Stomach (tissue), 4 donors: ENCODE results near the gene ATP2A3.

ENCODE experiments used
- EP300 ChIP-seq: sonication (generic); formaldehyde crosslinking; IDR thresholded peaks from one replicate; pipeline ENCODE4 v1.6.1; 2017; ENCODE audit warnings: antibody characterized with exemption
- POLR2A ChIP-seq, 4 donors: fragments of 450-650 bp; IDR thresholded peaks; one replicate each; pipeline ENCODE4 v1.6.1; 2016; ENCODE audit warnings: antibody characterized with exemption in 4 of 4, control low read depth in 2 of 4, mild to moderate bottlenecking in 1 of 4, moderate library complexity in 1 of 4
- POLR2AphosphoS5 ChIP-seq, 3 donors: sonication (generic); formaldehyde crosslinking; IDR thresholded peaks; one replicate each; pipeline ENCODE4 v1.6.1; 2016; ENCODE audit warnings: antibody characterized with exemption in 3 of 3
- TF ChIP-seq, protein P1 (sequence below), 7 experiments: fragments of 450-650 bp in 4 of 7; fragments of 200-600 bp in 3 of 7; sonication (generic) in 3 of 7; IDR thresholded peaks; one replicate each; pipeline ENCODE4 v1.5.1; 2016 to 2019; ENCODE audit warnings: antibody characterized with exemption in 7 of 7, control low read depth in 2 of 7, mild to moderate bottlenecking in 1 of 7

DNA sequence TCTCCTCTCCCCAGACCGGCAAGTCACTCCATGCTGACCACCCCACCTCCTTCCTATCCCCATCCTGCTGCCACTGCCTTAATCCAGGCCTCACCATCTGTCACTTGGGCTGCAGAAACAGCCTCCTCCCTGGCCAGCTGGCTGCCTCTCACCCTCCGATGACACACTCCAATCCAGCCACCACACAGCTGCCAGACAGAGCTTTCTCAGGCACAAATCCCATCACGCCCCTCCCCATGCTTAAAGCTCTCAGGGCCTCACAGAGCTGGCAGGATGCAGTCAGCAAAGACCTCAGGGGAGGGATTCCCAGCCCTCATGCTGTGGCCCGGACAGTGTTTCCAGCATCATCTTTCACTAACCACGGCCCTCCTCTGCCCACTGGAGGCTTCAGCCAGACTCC is 85.1 kb downstream of the ATP2A3 start:
- TF ChIP-seq POLR2A (IDR thresholded peaks at IDR 0.05) (no peak), POLR2AphosphoS5 (IDR thresholded peaks at IDR 0.05) (no peak), EP300 (no peak)
- TF ChIP-seq, protein P1, sequence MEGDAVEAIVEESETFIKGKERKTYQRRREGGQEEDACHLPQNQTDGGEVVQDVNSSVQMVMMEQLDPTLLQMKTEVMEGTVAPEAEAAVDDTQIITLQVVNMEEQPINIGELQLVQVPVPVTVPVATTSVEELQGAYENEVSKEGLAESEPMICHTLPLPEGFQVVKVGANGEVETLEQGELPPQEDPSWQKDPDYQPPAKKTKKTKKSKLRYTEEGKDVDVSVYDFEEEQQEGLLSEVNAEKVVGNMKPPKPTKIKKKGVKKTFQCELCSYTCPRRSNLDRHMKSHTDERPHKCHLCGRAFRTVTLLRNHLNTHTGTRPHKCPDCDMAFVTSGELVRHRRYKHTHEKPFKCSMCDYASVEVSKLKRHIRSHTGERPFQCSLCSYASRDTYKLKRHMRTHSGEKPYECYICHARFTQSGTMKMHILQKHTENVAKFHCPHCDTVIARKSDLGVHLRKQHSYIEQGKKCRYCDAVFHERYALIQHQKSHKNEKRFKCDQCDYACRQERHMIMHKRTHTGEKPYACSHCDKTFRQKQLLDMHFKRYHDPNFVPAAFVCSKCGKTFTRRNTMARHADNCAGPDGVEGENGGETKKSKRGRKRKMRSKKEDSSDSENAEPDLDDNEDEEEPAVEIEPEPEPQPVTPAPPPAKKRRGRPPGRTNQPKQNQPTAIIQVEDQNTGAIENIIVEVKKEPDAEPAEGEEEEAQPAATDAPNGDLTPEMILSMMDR (IDR thresholded peaks at IDR 0.05), result no peak
